HepG2 (cell line): ENCODE data around the gene PCNX1. TPM values are rescaled to one million over a fixed set of nuclear protein-coding genes. Genes with fewer than 3 reads are reported as not detected.

ENCODE experiments used
- MEF2D ChIP-seq: sonication (generic); formaldehyde crosslinking; IDR thresholded peaks from 2 replicates; pipeline ENCODE4 v1.5.1; 2020; ENCODE audit warnings: mild to moderate bottlenecking, missing genetic modification reagents
- RFXANK ChIP-seq: IDR thresholded peaks from 2 replicates; pipeline ENCODE4 v1.6.1; 2016
- SPEN ChIP-seq: sonication (generic); formaldehyde crosslinking; IDR thresholded peaks from 2 replicates; pipeline ENCODE4 v1.5.1; 2020; ENCODE audit warnings: low read depth, mild to moderate bottlenecking, missing genetic modification reagents
- U2AF1 ChIP-seq: fragments of 200-400 bp; formaldehyde crosslinking; optimal IDR thresholded peaks from 2 replicates; pipeline ENCODE3; 2017; ENCODE audit warnings: mild to moderate bottlenecking, low read depth, low read length
- ZBTB21 ChIP-seq: sonication (generic); formaldehyde crosslinking; IDR thresholded peaks from 2 replicates; pipeline ENCODE4 v1.4.0; 2020; ENCODE audit warnings: missing genetic modification reagents
- ZNF496 ChIP-seq: sonication (generic); formaldehyde crosslinking; IDR thresholded peaks from 2 replicates; pipeline ENCODE4 v1.8.1; 2023; ENCODE audit warnings: mild to moderate bottlenecking, moderate library complexity, missing genetic modification reagents; ENCODE audit not compliant: insufficient replicate concordance
- polyA plus RNA-seq, 8 experiments: library from polyadenylated mRNA; depleted of rRNA in 3 of 8; stranded (reverse) in 7 of 8; unstranded in 1 of 8; fragments of >200 nt; fragmentation: Illumina TruSeq in 4 of 8; extraction: Trizol in 4 of 8; gene quantifications; 2 replicates each; pipeline versions ENCODE4 v1.2.1 to v1.2.3, GENCODE V29; 2011 to 2016; ENCODE audit warnings: low read depth in 4 of 8, missing spikeins in 1 of 8, mixed read lengths in 1 of 8; ENCODE audit not compliant: insufficient read depth in 1 of 8
- total RNA-seq, 5 experiments: library from RNA; depleted of rRNA; stranded (reverse); fragments of >200 nt; fragmentation: Illumina TruSeq; extraction: Trizol; gene quantifications; 2 replicates each; pipeline ENCODE4 v1.2.3, GENCODE V29; 2016; ENCODE audit warnings: low read depth in 1 of 5
- TF ChIP-seq, protein P1 (sequence below): sonication (generic); formaldehyde crosslinking; IDR thresholded peaks from 2 replicates; pipeline ENCODE4 v1.5.0; 2020; ENCODE audit warnings: mild to moderate bottlenecking, missing genetic modification reagents, borderline replicate concordance
- TF ChIP-seq, protein P2 (sequence below): sonication (generic); formaldehyde crosslinking; IDR thresholded peaks from 2 replicates; pipeline ENCODE4 v1.4.0; 2020; ENCODE audit warnings: missing genetic modification reagents
- TF ChIP-seq, protein P3 (sequence below): IDR thresholded peaks from 2 replicates; pipeline ENCODE4 v1.6.1; 2018; ENCODE audit warnings: missing genetic modification reagents, mild to moderate bottlenecking, missing compliant biosample characterization
- TF ChIP-seq, protein P4 (sequence below): conservative IDR thresholded peaks from 2 replicates; pipeline ENCODE4 v1.6.1; 2018; ENCODE audit warnings: missing genetic modification reagents

The PCNX1 gene
- total and polyA plus RNA-seq, 2 of the 13 experiments (the other 11 are each of a cell fraction or from before 2014, with no cell fraction given) = 24.9 to 30.3 TPM

DNA sequence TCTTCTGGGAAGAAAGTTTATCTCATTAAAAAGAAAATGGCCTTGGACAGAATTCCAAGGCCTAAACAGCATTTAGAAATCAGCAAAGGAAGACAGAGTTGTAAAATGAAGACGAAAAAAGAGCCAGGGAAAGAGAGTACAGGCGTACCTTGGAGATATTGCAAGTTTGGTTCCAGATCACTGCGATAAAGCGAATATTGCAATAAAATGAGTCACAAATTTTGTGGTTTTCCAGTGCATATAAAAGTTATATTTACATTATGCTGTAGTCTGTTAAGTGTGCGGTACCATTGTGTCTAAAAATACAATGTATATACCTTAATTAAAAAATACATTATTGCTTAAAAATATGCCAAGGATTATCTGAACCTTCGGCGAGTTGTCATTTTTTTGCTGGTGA lies 9.0 kb downstream of the PCNX1 start (continued):
- TF ChIP-seq, protein P1, sequence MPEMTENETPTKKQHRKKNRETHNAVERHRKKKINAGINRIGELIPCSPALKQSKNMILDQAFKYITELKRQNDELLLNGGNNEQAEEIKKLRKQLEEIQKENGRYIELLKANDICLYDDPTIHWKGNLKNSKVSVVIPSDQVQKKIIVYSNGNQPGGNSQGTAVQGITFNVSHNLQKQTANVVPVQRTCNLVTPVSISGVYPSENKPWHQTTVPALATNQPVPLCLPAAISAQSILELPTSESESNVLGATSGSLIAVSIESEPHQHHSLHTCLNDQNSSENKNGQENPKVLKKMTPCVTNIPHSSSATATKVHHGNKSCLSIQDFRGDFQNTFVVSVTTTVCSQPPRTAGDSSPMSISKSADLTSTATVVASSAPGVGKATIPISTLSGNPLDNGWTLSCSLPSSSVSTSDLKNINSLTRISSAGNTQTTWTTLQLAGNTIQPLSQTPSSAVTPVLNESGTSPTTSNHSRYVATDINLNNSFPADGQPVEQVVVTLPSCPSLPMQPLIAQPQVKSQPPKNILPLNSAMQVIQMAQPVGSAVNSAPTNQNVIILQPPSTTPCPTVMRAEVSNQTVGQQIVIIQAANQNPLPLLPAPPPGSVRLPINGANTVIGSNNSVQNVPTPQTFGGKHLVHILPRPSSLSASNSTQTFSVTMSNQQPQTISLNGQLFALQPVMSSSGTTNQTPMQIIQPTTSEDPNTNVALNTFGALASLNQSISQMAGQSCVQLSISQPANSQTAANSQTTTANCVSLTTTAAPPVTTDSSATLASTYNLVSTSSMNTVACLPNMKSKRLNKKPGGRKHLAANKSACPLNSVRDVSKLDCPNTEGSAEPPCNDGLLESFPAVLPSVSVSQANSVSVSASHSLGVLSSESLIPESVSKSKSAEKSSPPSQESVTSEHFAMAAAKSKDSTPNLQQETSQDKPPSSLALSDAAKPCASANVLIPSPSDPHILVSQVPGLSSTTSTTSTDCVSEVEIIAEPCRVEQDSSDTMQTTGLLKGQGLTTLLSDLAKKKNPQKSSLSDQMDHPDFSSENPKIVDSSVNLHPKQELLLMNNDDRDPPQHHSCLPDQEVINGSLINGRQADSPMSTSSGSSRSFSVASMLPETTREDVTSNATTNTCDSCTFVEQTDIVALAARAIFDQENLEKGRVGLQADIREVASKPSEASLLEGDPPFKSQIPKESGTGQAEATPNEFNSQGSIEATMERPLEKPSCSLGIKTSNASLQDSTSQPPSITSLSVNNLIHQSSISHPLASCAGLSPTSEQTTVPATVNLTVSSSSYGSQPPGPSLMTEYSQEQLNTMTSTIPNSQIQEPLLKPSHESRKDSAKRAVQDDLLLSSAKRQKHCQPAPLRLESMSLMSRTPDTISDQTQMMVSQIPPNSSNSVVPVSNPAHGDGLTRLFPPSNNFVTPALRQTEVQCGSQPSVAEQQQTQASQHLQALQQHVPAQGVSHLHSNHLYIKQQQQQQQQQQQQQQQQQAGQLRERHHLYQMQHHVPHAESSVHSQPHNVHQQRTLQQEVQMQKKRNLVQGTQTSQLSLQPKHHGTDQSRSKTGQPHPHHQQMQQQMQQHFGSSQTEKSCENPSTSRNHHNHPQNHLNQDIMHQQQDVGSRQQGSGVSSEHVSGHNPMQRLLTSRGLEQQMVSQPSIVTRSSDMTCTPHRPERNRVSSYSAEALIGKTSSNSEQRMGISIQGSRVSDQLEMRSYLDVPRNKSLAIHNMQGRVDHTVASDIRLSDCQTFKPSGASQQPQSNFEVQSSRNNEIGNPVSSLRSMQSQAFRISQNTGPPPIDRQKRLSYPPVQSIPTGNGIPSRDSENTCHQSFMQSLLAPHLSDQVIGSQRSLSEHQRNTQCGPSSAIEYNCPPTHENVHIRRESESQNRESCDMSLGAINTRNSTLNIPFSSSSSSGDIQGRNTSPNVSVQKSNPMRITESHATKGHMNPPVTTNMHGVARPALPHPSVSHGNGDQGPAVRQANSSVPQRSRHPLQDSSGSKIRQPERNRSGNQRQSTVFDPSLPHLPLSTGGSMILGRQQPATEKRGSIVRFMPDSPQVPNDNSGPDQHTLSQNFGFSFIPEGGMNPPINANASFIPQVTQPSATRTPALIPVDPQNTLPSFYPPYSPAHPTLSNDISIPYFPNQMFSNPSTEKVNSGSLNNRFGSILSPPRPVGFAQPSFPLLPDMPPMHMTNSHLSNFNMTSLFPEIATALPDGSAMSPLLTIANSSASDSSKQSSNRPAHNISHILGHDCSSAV (CRISPR knock-in tag) = no peak
- no peak for TF ChIP-seq U2AF1
- no peak for TF ChIP-seq ZNF496 (CRISPR knock-in tag)
- TF ChIP-seq, protein P2, sequence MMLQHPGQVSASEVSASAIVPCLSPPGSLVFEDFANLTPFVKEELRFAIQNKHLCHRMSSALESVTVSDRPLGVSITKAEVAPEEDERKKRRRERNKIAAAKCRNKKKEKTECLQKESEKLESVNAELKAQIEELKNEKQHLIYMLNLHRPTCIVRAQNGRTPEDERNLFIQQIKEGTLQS (CRISPR knock-in tag) = no peak
- no peak for TF ChIP-seq MEF2D (CRISPR knock-in tag)
- TF ChIP-seq, protein P3, sequence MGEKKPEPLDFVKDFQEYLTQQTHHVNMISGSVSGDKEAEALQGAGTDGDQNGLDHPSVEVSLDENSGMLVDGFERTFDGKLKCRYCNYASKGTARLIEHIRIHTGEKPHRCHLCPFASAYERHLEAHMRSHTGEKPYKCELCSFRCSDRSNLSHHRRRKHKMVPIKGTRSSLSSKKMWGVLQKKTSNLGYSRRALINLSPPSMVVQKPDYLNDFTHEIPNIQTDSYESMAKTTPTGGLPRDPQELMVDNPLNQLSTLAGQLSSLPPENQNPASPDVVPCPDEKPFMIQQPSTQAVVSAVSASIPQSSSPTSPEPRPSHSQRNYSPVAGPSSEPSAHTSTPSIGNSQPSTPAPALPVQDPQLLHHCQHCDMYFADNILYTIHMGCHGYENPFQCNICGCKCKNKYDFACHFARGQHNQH (CRISPR knock-in tag) = no peak
- no peak for TF ChIP-seq SPEN
- no peak for TF ChIP-seq RFXANK (CRISPR knock-in tag)
- no peak for TF ChIP-seq ZBTB21 (CRISPR knock-in tag)
- TF ChIP-seq, protein P4, sequence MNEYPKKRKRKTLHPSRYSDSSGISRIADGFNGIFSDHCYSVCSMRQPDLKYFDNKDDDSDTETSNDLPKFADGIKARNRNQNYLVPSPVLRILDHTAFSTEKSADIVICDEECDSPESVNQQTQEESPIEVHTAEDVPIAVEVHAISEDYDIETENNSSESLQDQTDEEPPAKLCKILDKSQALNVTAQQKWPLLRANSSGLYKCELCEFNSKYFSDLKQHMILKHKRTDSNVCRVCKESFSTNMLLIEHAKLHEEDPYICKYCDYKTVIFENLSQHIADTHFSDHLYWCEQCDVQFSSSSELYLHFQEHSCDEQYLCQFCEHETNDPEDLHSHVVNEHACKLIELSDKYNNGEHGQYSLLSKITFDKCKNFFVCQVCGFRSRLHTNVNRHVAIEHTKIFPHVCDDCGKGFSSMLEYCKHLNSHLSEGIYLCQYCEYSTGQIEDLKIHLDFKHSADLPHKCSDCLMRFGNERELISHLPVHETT (CRISPR knock-in tag) = no peak
